ENCODE measurements around the gene ITGB6.

Gene ITGB6

GRCh38 chr2:160241251-160242137 lies 41.4 kb upstream of the ITGB6 start:
- POLR2A ChIA-PET (ENCODE audit: low non-redundant PET) = no interaction called here
- DNase-seq (ENCODE audit: low spot score) = peak; percentile 92
- CTCF ChIA-PET = interaction anchor here (0.5 to 2.1 kb wide), 3 partner anchors 9 to 755 kb away, joined by 3 to 5 read pairs (median 3); no protein-coding TSS in a partner anchor
- no peak for TF ChIP-seq CTCF (conservative IDR thresholded peaks at IDR 0.05; ENCODE audit: low read depth)
- H3K27ac ChIP-seq = peak overlapping the region; percentile 89

- ChIA-PET POLR2A (ENCODE audit: low non-redundant PET) (no interaction called here), CTCF (interaction anchor here (0.7 kb wide), 1 partner anchor 12 kb away, joined by 3 read pairs; no protein-coding TSS in a partner anchor)
- DNase-seq (ENCODE audit: low spot score) = no peak
- no peak for TF ChIP-seq CTCF (conservative IDR thresholded peaks at IDR 0.05; ENCODE audit: low read depth)
- no peak overlapping the region for H3K27ac ChIP-seq
These were observed 39.4 kb upstream of the ITGB6 start for GRCh38 chr2:160239436-160239835.

- TF ChIP-seq CTCF (conservative IDR thresholded peaks at IDR 0.05; ENCODE audit: low read depth) = no peak
- no peak for DNase-seq (ENCODE audit: low spot score)
- POLR2A ChIA-PET (ENCODE audit: low non-redundant PET) = no interaction called here
- CTCF ChIA-PET = interaction anchor here (0.6 to 0.7 kb wide), 2 partner anchors 11 to 29 kb away, joined by 3 to 6 read pairs; no protein-coding TSS in a partner anchor
- no peak overlapping the region for H3K27ac ChIP-seq
These were observed 38.3 kb upstream of the ITGB6 start for GRCh38 chr2:160238392-160238791.

- POLR2A ChIA-PET (ENCODE audit: low non-redundant PET) = no interaction called here
- DNase-seq (ENCODE audit: low spot score) = no peak
- CTCF ChIA-PET = interaction anchor here (0.6 to 0.7 kb wide), 3 partner anchors 20 to 798 kb away, joined by 3 read pairs; no protein-coding TSS in a partner anchor
- no peak for TF ChIP-seq CTCF (conservative IDR thresholded peaks at IDR 0.05; ENCODE audit: low read depth)
- no peak overlapping the region for H3K27ac ChIP-seq
These were observed 32.9 kb upstream of the ITGB6 start for GRCh38 chr2:160232905-160233475.

- TF ChIP-seq CTCF (conservative IDR thresholded peaks at IDR 0.05; ENCODE audit: low read depth) = no peak
- no peak for DNase-seq (ENCODE audit: low spot score)
- ChIA-PET CTCF (interaction anchor here (0.6 kb wide), 1 partner anchor 31 kb away, joined by 8 read pairs; no protein-coding TSS in a partner anchor), POLR2A (ENCODE audit: low non-redundant PET) (no interaction called here)
- no peak overlapping the region for H3K27ac ChIP-seq
These were observed 29.5 kb upstream of the ITGB6 start for GRCh38 chr2:160229591-160229990.

- no peak for TF ChIP-seq CTCF (conservative IDR thresholded peaks at IDR 0.05; ENCODE audit: low read depth)
- H3K27ac ChIP-seq = peak overlapping the region; percentile 91
- ChIA-PET POLR2A (ENCODE audit: low non-redundant PET) (no interaction called here), CTCF (interaction anchor here (0.8 kb wide), 1 partner anchor 15 kb away, joined by 3 read pairs; no protein-coding TSS in a partner anchor)
- peak; percentile 77 for DNase-seq (ENCODE audit: low spot score)
These were observed 28.3 kb upstream of the ITGB6 start for GRCh38 chr2:160228141-160228917.
